H7 (cell line): ENCODE measurements around the gene YTHDF2. TPM values are rescaled to one million over a fixed set of nuclear protein-coding genes. Genes with fewer than 3 reads are reported as not detected.
"Not testable (repeated sequence)": the region's sequence is repeated elsewhere in the genome, so short reads cannot be mapped to it uniquely, and the experiment has no call there.

ENCODE experiments used
- DNase-seq: peaks from one replicate; pipeline ENCODE4 v3.0.0; 2012
- H3K27me3 ChIP-seq: 2 replicates; pipeline ENCODE4 v1.6.0; 2011; ENCODE audit warnings: mild to moderate bottlenecking, low read length; ENCODE audit not compliant: control insufficient read depth, insufficient read depth
- H3K36me3 ChIP-seq: replicated peaks from 2 replicates; pipeline ENCODE4 v1.5.1; 2011; ENCODE audit warnings: low read length; ENCODE audit not compliant: control insufficient read depth, insufficient read depth
- H3K4me3 ChIP-seq: 2 replicates; pipeline ENCODE4 v1.5.1; 2011; ENCODE audit warnings: low read depth, mild to moderate bottlenecking, control low read depth, low read length, moderate library complexity; ENCODE audit not compliant: insufficient read depth
- total RNA-seq: library from RNA; depleted of rRNA; stranded (reverse); fragments of >200 nt; shearing (Covaris generic); gene quantifications from 2 replicates; pipeline ENCODE4 v1.2.3, GENCODE V29; 2014

The YTHDF2 gene
- total RNA-seq, 1 experiment from 2014 or later, result 114 TPM

GRCh38 chr1:28776341-28776740, 39.6 kb downstream of the YTHDF2 start:
- Histone ChIP-seq H3K36me3 (peaks cover 4% of the 10 kb centered on the region), H3K4me3 (no peak overlapping the region), H3K27me3 (no peaks in the 10 kb centered on the region)
- DNase-seq, result no peak

DNA sequence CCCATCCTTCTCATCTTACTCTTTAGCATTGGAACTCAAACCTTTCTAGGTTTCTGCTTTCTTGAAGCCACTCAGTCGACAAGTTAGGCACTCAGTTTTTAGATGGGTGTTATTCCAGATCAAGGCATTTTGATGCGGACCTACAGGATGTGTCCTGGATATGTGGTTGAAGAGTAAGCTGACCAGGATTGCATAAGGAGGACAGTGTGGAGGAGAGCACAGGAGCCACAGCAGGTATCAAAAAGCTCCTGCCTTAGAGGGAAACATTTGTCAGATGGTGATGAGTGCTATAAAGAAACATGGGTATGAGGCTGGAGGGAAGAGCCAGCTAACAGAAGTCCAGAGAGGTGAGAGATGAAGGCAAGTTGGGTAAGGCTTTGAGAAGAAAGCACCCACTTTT, 41.3 kb downstream of the YTHDF2 start:
- H3K27me3 ChIP-seq, result no peaks in the 10 kb centered on the region
- no peak for DNase-seq
- H3K4me3 ChIP-seq, result no peak overlapping the region
- H3K36me3 ChIP-seq, result peaks cover 4% of the 10 kb centered on the region

- H3K36me3 ChIP-seq, result peaks cover 3% of the 10 kb centered on the region; the same call in 1 of the 2 replicates
- H3K4me3 ChIP-seq, result no peak overlapping the region
- DNase-seq, result no peak
- no peaks in the 10 kb centered on the region for H3K27me3 ChIP-seq
These were observed 43.1 kb downstream of the YTHDF2 start for GRCh38 chr1:28779751-28780408.

DNA sequence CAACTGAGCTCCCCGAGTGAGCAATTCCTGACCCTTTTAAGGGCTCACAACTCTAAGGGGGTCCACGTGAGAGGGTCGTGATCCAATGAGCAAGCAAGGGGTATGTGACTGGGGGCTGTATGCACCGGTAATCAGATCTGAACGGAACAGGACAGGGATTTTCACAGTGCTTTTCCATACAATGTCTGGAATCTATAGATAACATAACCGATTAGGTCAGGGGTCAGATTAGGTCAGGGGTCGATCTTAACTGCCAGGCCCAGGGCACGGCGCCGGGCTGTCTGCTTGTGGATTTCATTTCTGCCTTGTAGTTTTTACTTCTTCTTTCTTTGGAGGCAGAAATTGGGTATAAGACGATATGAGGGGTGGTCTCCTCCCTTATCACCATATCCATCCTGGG, 44.6 kb downstream of the YTHDF2 start:
- Histone ChIP-seq H3K27me3 (no peaks in the 10 kb centered on the region), H3K36me3 (no peaks in the 10 kb centered on the region), H3K4me3 (no peak overlapping the region)
- no peak for DNase-seq

GRCh38 chr1:28782011-28782410, 45.3 kb downstream of the YTHDF2 start:
- Histone ChIP-seq H3K4me3 (no peak overlapping the region), H3K36me3 (no peaks in the 10 kb centered on the region), H3K27me3 (no peaks in the 10 kb centered on the region)
- no peak for DNase-seq

DNA sequence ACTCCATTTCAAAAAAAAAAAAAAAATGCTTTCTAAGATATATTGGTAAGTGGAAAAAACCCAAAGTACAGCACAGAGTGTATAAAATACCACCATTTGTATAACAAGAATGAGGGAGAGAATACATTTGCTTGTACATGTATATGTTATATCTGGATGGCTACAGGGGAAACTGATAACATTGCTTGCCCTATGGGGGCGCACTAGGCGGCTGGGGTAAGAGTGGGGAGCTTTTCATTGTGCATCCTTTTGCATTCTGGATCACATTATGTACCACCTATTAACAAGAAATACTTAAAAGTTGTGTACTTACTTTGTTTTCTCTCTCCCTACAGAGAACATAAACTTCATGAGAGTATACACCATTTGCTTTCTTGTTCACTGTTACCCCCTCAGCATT, 46.6 kb downstream of the YTHDF2 start:
- Histone ChIP-seq H3K4me3 (no peak overlapping the region), H3K27me3 (no peaks in the 10 kb centered on the region), H3K36me3 (no peaks in the 10 kb centered on the region)
- DNase-seq, result no peak

DNA sequence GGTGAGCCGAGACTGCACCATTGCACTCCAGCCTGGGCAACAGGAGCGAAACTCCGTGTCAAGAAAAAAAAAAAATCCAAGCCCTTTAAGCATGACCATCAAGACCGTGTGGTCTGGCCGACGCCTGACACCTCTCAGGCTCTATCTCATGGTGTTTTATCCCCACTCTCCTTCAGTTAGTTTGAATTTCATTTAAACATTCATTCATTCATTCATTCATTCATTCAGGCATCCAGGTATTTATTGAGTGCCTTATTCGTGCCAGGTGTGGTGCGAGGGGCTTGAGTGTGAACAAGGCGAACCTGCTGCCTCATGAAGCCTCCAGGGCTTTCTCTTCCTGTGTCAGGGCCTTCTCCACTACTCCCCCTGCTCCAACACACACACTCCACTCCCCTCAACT, 52.7 kb downstream of the YTHDF2 start:
- no peaks in the 10 kb centered on the region for H3K36me3 ChIP-seq
- H3K27me3 ChIP-seq, result no peaks in the 10 kb centered on the region
- no peak overlapping the region for H3K4me3 ChIP-seq
- DNase-seq, result no peak

DNA sequence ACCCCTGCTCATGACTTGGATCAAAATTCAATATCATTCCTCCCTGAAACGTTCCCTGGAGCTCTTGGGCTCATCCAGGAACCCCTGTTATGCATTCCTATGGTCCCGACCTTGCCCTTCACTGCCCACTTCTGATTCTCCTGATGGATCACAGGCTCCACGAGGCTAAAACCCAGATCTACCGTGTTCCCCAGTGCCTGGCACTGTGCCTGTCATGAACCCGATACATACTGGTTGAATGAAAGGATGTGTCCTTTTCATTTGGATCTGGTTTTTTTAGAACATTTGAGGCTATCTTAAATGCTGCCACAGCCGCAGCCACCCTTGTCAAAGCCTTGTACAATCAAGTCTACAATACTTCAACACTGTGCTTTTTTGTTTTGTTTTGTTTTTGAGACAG, 53.1 kb downstream of the YTHDF2 start:
- no peak overlapping the region for H3K4me3 ChIP-seq
- DNase-seq, result no peak
- no peaks in the 10 kb centered on the region for H3K27me3 ChIP-seq
- H3K36me3 ChIP-seq, result no peaks in the 10 kb centered on the region

DNA sequence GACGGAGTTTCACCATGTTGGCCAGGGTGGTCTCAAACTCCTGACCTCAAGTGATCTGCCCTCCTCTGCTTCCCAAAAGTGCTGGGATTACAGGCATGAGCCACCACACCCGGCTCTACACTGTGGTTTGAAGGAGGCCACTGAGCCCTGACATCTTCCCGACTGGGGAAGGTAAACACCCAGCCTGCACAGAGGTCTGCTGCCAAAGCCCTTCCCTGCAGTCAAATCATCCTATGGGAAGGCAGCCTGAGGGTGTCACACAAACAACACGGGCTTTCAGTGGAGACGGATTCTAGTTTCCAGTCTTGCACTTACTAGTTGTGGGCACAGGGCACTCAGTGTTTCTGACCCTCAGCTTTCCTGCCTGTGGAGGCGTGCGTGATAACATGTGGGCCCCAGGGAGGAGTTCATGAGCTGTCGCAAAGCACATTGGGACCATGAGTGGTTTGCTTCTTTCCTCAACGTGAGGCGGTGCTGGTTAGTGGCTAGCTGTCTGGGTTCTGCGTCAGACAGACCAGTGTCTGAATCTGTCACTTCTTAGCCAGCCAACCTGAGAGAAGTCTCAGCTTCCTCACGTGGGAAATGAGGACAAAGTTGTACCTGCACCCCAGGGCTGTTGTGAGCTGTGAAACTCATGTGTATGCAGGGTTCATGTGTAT, 53.8 kb downstream of the YTHDF2 start:
- H3K27me3 ChIP-seq, result no peaks in the 10 kb centered on the region
- no peak for DNase-seq
- H3K36me3 ChIP-seq, result no peaks in the 10 kb centered on the region
- H3K4me3 ChIP-seq, result no peak overlapping the region

GRCh38 chr1:28791929-28792328, 55.2 kb downstream of the YTHDF2 start:
- DNase-seq, H3K36me3 ChIP-seq, H3K27me3 ChIP-seq: not testable (repeated sequence)

DNA sequence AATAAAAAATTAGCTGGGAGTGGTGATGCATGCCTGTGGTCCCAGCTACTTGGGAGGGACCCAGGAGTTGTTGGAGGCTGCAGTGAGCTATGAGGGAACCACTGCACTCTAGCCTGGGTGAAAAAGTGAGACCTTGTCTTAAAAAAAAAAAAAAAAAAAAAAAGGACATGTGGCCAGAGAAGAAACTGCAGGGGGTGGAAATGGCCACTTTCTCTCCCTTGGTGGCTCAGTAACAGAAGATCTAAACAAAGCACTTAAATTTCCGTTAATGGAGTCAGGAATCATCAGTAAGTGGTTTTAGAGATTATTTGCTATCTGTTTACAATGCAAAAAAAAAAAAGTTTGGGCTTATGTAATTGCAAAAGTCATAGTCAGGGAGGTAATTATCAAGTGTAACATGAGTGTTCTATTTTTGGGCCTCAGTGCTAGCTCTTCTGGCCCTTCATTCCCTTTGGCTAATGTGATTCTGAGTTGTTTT, 55.9 kb downstream of the YTHDF2 start:
- Histone ChIP-seq H3K36me3 (no peaks in the 10 kb centered on the region), H3K27me3 (no peaks in the 10 kb centered on the region), H3K4me3 (no peak overlapping the region)
- no peak for DNase-seq

More at GRCh38 chr1:28791929-28792328, 55.2 kb downstream of the YTHDF2 start:
- not testable (repeated sequence) for H3K4me3 ChIP-seq

- not testable (repeated sequence) for H3K27me3 ChIP-seq, H3K4me3 ChIP-seq, DNase-seq, H3K36me3 ChIP-seq
These were observed 57.8 kb downstream of the YTHDF2 start for GRCh38 chr1:28794582-28794981.

DNA sequence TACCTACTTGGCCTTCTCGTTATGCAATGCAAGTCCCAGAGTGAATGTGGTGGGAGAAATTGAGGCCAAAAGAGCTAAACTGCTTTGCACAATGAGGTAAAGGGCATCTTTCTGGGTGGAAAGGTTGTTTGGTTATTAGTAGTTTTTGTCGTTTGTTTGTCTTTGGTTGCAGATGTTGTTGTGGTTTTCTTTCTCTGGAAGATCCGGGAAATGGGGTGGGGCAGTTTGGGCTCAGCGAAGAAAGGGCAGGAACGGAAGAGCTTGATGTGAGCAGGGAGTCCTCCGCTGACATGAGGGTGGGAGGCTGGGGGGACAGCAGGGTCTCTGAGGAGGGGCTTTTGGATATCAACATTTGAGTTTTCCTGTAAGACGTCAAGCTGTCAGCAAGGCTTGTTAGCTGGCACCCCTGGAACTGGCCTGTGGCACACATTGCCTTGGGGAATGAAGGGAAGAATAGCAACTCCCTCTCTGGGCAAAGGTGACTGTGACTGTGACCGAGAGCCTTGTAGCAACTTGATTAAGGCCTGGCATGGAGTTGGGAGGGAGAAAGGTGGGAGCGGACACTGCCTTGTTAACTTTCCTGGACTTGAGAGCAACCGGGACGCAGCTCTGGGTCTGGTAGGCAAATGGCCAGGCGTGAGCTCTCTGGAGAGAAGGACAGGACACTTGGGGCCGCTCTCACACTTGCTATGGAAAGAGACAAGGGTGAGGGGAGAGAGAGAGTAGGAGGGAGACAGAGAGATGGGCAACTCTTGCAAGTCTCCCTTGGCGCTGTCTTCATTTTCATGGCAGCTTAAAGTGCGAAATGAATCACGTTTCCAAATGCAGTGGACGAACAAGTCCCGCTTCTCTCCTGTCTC, 59.8 kb downstream of the YTHDF2 start:
- peak; percentile 62 for DNase-seq
- no peaks in the 10 kb centered on the region for H3K36me3 ChIP-seq
- no peak overlapping the region for H3K4me3 ChIP-seq
- no peaks in the 10 kb centered on the region for H3K27me3 ChIP-seq

GRCh38 chr1:28800324-28800723, 63.6 kb downstream of the YTHDF2 start:
- Histone ChIP-seq H3K4me3 (no peak overlapping the region), H3K27me3 (no peaks in the 10 kb centered on the region), H3K36me3 (no peaks in the 10 kb centered on the region)
- no peak for DNase-seq

DNA sequence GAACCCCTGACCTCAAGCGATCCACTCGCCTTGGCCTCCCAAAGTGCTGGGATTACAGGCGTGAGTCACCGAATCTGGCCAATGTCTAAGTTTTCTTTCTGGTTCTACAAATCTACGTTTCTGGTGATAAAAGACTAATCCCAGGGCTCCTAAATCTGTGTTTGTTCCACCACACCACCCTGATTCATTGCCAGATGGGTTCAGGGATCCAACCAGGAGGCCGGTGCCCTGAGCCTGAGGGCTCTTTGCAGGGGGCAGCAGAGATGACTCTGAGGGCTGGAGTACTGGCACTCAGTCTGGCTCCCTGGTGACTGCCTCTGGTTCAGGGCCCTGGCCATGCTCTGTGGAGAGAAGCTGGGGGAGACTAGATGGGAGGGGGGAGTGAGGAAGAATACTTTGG, 64.7 kb downstream of the YTHDF2 start:
- H3K36me3 ChIP-seq, result no peaks in the 10 kb centered on the region
- H3K4me3 ChIP-seq, result no peak overlapping the region
- no peaks in the 10 kb centered on the region for H3K27me3 ChIP-seq
- no peak for DNase-seq
